Stimulated activated naive CD8-positive, alpha-beta T cell treated with anti-CD3 and anti-CD28 coated beads, Interleukin-15, amount 100 ng/mL, for 72 hours (primary cell): ENCODE results near the gene SPATA9.
"Not testable (repeated sequence)": the region's sequence is repeated elsewhere in the genome, so short reads cannot be mapped to it uniquely, and the experiment has no call there.

Source experiments
- ATAC-seq: fragments of 150-1000 bp; cut with Tn5 transposase; 2 replicates; pipeline ENCODE4 v1.10.0; 2021; ENCODE audit warnings: mild to moderate bottlenecking, moderate library complexity
- DNase-seq, 2 donors: peaks; one replicate each; pipeline ENCODE4 v3.0.0; 2021 to 2022
- H3K27ac Mint-ChIP-seq, 2 donors: one replicate each; pipeline ENCODE4 v1.8.0; 2022; ENCODE audit warnings: mild to moderate bottlenecking in 2 of 2, mixed read lengths in 2 of 2, moderate library complexity in 2 of 2
- H3K27me3 Mint-ChIP-seq: one replicate; pipeline ENCODE4 v1.8.0; 2022; ENCODE audit warnings: mixed read lengths
- H3K4me1 Mint-ChIP-seq: one replicate; pipeline ENCODE4 v1.8.0; 2022; ENCODE audit warnings: mild to moderate bottlenecking, mixed read lengths
- H3K4me3 Mint-ChIP-seq, 2 donors: one replicate each; pipeline ENCODE4 v1.8.0; 2022; ENCODE audit warnings: mild to moderate bottlenecking in 2 of 2, mixed read lengths in 2 of 2, moderate library complexity in 1 of 2
- H3K9me3 Mint-ChIP-seq, 2 donors: one replicate each; pipeline ENCODE4 v1.8.0; 2022; ENCODE audit warnings: mixed read lengths in 2 of 2

The SPATA9 gene

GRCh38 chr5:95646226-95646568 lies 36.6 kb downstream of the SPATA9 start:
- Mint-ChIP-seq H3K4me1 (peaks cover 32% of the 10 kb centered on the region), H3K4me3 (peak overlapping the region; percentile 85 to 88), H3K27ac (peak overlapping the region; percentile 90 to 95)
- not testable (repeated sequence) for ATAC-seq, H3K27me3 Mint-ChIP-seq, DNase-seq, H3K9me3 Mint-ChIP-seq

GRCh38 chr5:95644351-95645042 lies 38.3 kb downstream of the SPATA9 start:
- ATAC-seq = peak; percentile 38
- no peak overlapping the region for H3K27ac Mint-ChIP-seq
- H3K27me3 Mint-ChIP-seq = no peaks in the 10 kb centered on the region
- H3K4me1 Mint-ChIP-seq = peaks cover 31% of the 10 kb centered on the region
- H3K4me3 Mint-ChIP-seq = no peak overlapping the region
- H3K9me3 Mint-ChIP-seq = no peaks in the 10 kb centered on the region
- DNase-seq = peak; percentile 48 to 55

- Mint-ChIP-seq H3K4me3 (no peak overlapping the region), H3K4me1 (peaks cover 34% of the 10 kb centered on the region), H3K27ac (no peak overlapping the region), H3K9me3 (no peaks in the 10 kb centered on the region), H3K27me3 (no peaks in the 10 kb centered on the region)
- ATAC-seq = no peak
- no peak for DNase-seq
Observed at GRCh38 chr5:95643152-95643551, 39.6 kb downstream of the SPATA9 start.

GRCh38 chr5:95641741-95642220 lies 41.0 kb downstream of the SPATA9 start:
- Mint-ChIP-seq H3K27ac (no peak overlapping the region), H3K27me3 (no peaks in the 10 kb centered on the region), H3K4me1 (peaks cover 34% of the 10 kb centered on the region), H3K9me3 (no peaks in the 10 kb centered on the region), H3K4me3 (no peak overlapping the region)
- DNase-seq (no peak), ATAC-seq (no peak)

- H3K4me1 Mint-ChIP-seq = peaks cover 7% of the 10 kb centered on the region
- H3K27me3 Mint-ChIP-seq = no peaks in the 10 kb centered on the region
- DNase-seq (no peak), ATAC-seq (no peak)
- no peak overlapping the region for H3K27ac Mint-ChIP-seq
- no peaks in the 10 kb centered on the region for H3K9me3 Mint-ChIP-seq
- no peak overlapping the region for H3K4me3 Mint-ChIP-seq
Observed at GRCh38 chr5:95638632-95639031, 44.2 kb downstream of the SPATA9 start.

- no peak for ATAC-seq
- peaks cover 5 to 19% of the 10 kb centered on the region in 2 donors for H3K9me3 Mint-ChIP-seq
- H3K27me3 Mint-ChIP-seq = no peaks in the 10 kb centered on the region
- no peak overlapping the region for H3K27ac Mint-ChIP-seq
- H3K4me1 Mint-ChIP-seq = peaks cover 26% of the 10 kb centered on the region
- no peak for DNase-seq
- no peak overlapping the region for H3K4me3 Mint-ChIP-seq
Observed at GRCh38 chr5:95634081-95634480, 48.7 kb downstream of the SPATA9 start.

- no peak for ATAC-seq
- no peak overlapping the region for H3K27ac Mint-ChIP-seq
Observed at GRCh38 chr5:95633671-95634070, 49.1 kb downstream of the SPATA9 start.

GRCh38 chr5:95632942-95633341 lies 49.8 kb downstream of the SPATA9 start:
- H3K27ac Mint-ChIP-seq, DNase-seq, H3K4me3 Mint-ChIP-seq, ATAC-seq, H3K27me3 Mint-ChIP-seq: not testable (repeated sequence)
- Mint-ChIP-seq H3K4me1 (peaks cover 19% of the 10 kb centered on the region), H3K9me3 (peaks cover 5 to 19% of the 10 kb centered on the region in 2 donors)

More at GRCh38 chr5:95633671-95634070, 49.1 kb downstream of the SPATA9 start:
- no peak for DNase-seq
- H3K9me3 Mint-ChIP-seq = peaks cover 5 to 19% of the 10 kb centered on the region in 2 donors
- H3K4me1 Mint-ChIP-seq = peaks cover 25% of the 10 kb centered on the region
- no peaks in the 10 kb centered on the region for H3K27me3 Mint-ChIP-seq
- no peak overlapping the region for H3K4me3 Mint-ChIP-seq

GRCh38 chr5:95631991-95632675 lies 50.7 kb downstream of the SPATA9 start:
- H3K9me3 Mint-ChIP-seq = peaks cover 5 to 19% of the 10 kb centered on the region in 2 donors
- H3K4me3 Mint-ChIP-seq = peak overlapping the region; percentile 38 to 69
- peak overlapping the region; percentile 97 to 98 for H3K27ac Mint-ChIP-seq
- ATAC-seq (peak; percentile 100), DNase-seq (peak; percentile 66 to 79)
- H3K27me3 Mint-ChIP-seq = no peaks in the 10 kb centered on the region
- peaks cover 19% of the 10 kb centered on the region for H3K4me1 Mint-ChIP-seq

- DNase-seq = no peak
- ATAC-seq = peak; percentile 16
- Mint-ChIP-seq H3K9me3 (peaks cover 5 to 19% of the 10 kb centered on the region in 2 donors), H3K27ac (peak overlapping the region; percentile 82 to 97), H3K27me3 (no peaks in the 10 kb centered on the region), H3K4me3 (peak overlapping the region; percentile 38 to 69), H3K4me1 (peaks cover 19% of the 10 kb centered on the region)
Observed at GRCh38 chr5:95631255-95631958, 51.4 kb downstream of the SPATA9 start.

- no peaks in the 10 kb centered on the region for H3K27me3 Mint-ChIP-seq
- peaks cover 19% of the 10 kb centered on the region for H3K4me1 Mint-ChIP-seq
- H3K4me3 Mint-ChIP-seq = no peak overlapping the region
- ATAC-seq (no peak), DNase-seq (no peak)
- no peak overlapping the region for H3K27ac Mint-ChIP-seq
- H3K9me3 Mint-ChIP-seq = peaks cover 5 to 19% of the 10 kb centered on the region in 2 donors
Observed at GRCh38 chr5:95630394-95630917, 52.3 kb downstream of the SPATA9 start.

- H3K4me1 Mint-ChIP-seq = peaks cover 19% of the 10 kb centered on the region
- no peak for DNase-seq
- no peak for ATAC-seq
- H3K4me3 Mint-ChIP-seq = no peak overlapping the region
- peaks cover 5 to 19% of the 10 kb centered on the region in 2 donors for H3K9me3 Mint-ChIP-seq
- H3K27ac Mint-ChIP-seq = no peak overlapping the region
- no peaks in the 10 kb centered on the region for H3K27me3 Mint-ChIP-seq
Observed at GRCh38 chr5:95628933-95629332, 53.9 kb downstream of the SPATA9 start.

- no peak for ATAC-seq
- DNase-seq = no peak
- Mint-ChIP-seq H3K27ac (no peak overlapping the region), H3K4me1 (peaks cover 19% of the 10 kb centered on the region), H3K9me3 (peaks cover 5 to 19% of the 10 kb centered on the region in 2 donors), H3K27me3 (no peaks in the 10 kb centered on the region), H3K4me3 (no peak overlapping the region)
Observed at GRCh38 chr5:95627971-95628810, 54.6 kb downstream of the SPATA9 start.

- H3K27ac Mint-ChIP-seq = no peak overlapping the region
- H3K4me3 Mint-ChIP-seq = no peak overlapping the region
- ATAC-seq = no peak
- H3K9me3 Mint-ChIP-seq = peaks cover 0 to 11% of the 10 kb centered on the region in 2 donors
- H3K4me1 Mint-ChIP-seq = peaks cover 20% of the 10 kb centered on the region
- H3K27me3 Mint-ChIP-seq = no peaks in the 10 kb centered on the region
- DNase-seq = no peak
Observed at GRCh38 chr5:95626701-95627100, 56.1 kb downstream of the SPATA9 start.

- H3K27me3 Mint-ChIP-seq = no peaks in the 10 kb centered on the region
- H3K4me1 Mint-ChIP-seq = peaks cover 16% of the 10 kb centered on the region
- ATAC-seq (no peak), DNase-seq (no peak)
- H3K27ac Mint-ChIP-seq = no peak overlapping the region
- no peaks in the 10 kb centered on the region for H3K9me3 Mint-ChIP-seq
- H3K4me3 Mint-ChIP-seq = no peak overlapping the region
Observed at GRCh38 chr5:95624368-95624767, 58.4 kb downstream of the SPATA9 start.
